GM12892 (cell line): Measurements from ENCODE around the gene PPP1R3G.

Source experiments
- POLR2A ChIP-seq: IDR thresholded peaks from 2 replicates; pipeline ENCODE4 v1.6.1; 2011; ENCODE audit warnings: low read depth, low read length, control low read depth
- POLR2AphosphoS5 ChIP-seq: IDR thresholded peaks from 2 replicates; pipeline ENCODE4 v1.6.1; 2011; ENCODE audit warnings: low read depth, low read length, control low read depth
- TAF1 ChIP-seq: IDR thresholded peaks from 2 replicates; pipeline ENCODE4 v1.6.1; 2011; ENCODE audit warnings: low read depth, mild to moderate bottlenecking, control low read depth, low read length, borderline replicate concordance

DNA sequence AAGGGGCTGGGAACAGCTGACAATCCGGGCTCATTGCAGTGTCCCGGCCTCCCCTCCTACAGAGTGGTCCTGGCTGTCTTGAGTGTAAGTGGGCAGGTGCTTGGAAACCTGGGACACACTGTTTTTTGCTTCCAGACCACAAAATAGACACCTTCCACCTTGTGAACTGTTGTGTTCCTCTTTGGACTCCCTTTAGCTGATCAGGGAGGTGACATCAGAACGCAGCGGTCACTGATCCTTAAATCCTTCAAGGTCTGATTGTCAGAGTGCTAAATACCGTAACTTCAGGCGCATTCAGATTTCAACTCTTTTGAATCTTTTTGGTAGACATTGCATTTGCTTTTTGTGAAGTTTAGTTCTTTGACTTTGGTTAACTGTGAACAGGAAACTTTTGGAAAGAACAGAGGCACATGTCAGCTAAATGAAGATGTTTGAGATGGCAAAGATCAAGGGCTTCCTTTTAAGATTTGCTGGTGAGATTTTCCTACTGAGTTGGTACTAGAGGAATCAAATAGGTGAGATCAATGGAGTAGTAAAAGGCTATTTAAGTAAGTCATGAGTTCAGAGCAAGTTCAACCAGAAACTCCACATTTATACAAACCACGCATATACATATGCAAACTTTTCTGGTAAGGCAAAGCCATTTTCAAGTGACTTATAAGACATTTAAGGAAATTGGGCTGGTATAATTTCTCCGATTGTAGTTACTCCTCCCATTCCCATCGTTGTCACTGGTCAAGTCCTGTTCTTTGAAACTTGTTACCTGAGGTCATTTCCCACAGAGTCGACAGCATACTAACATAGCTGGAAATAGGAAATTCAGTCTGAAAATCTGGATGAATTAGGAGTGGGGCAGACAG lies 6.3 kb downstream of the PPP1R3G start:
- TF ChIP-seq POLR2A: no peak
- TF ChIP-seq POLR2AphosphoS5: no peak
- TF ChIP-seq TAF1: no peak
